ENCODE data around the gene FXYD1. TPM values are rescaled to one million over a fixed set of nuclear protein-coding genes. Genes with fewer than 3 reads are reported as not detected.

Gene FXYD1
- total and polyA plus RNA-seq, 2 donors (not counting 3 experiments of a cell fraction or from before 2014, with no cell fraction given), result not detected

DNA sequence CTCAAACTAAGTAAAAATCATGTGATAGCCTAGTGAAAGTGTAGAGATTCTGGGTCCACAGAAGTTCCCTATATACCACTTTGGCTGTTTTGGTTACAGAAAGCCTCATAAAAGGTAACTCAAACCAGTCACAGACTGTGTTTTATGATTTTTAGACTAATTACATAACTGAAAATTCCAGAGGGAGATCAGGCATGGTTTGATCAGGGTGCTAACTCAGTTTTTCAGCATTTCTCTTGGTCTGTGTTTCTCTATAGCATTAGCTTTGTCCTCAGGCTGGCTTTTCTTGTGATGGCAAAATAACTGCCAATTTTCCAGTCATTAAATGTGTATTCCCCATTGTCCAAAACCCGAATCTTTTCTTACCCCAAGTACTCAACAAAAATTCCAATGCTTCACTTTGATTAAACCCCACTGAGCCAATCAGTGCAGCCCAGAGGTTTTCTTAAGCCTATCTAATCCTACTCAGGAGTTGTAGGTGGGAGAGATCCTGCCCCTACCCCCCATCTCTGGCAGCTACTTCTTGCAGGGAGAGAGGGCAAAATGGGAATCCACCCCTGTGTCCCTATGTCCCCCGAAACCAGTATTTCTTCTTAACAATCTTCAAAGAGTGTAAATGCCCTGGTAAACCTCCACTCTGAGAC lies 31.6 kb upstream of the FXYD1 start:
- intact Hi-C loops (cut with micrococcal nuclease) (no loop called here), dilution Hi-C loops (cut with MboI; ENCODE audit: extremely low pct_ligation_motif_present, low sequenced_read_pairs) (no loop called here)
- DNase-seq (ENCODE audit: low read depth, low spot score), result no peak
- Histone ChIP-seq H4K20me1 (replicated peaks; ENCODE audit: control insufficient read depth, extremely low read depth, insufficient read depth, low read length) (no peaks in the 10 kb centered on the region), H3K4me2 (ENCODE audit: insufficient read depth, low read length) (no peak overlapping the region), H3K9ac (replicated peaks; ENCODE audit: extremely low read depth, insufficient read depth, low read length) (no peak overlapping the region), H3K9me3 (replicated peaks; ENCODE audit: control insufficient read depth, insufficient read depth, low read length) (no peaks in the 10 kb centered on the region), H3K4me1 (ENCODE audit: control insufficient read depth, extremely low read depth, insufficient read depth, low read length) (no peaks in the 10 kb centered on the region), H3K27ac (ENCODE audit: insufficient read depth, low read depth, low read length) (no peak overlapping the region), H3K27me3 (ENCODE audit: control insufficient read depth in 2 of 2, insufficient read depth in 2 of 2, low read length in 2 of 2) (no peaks in the 10 kb centered on the region), H3K9me1 (replicated peaks; ENCODE audit: control insufficient read depth, extremely low read depth, insufficient read depth, low read length) (no peaks in the 10 kb centered on the region), H3K36me3 (ENCODE audit: control insufficient read depth in 2 of 2, extremely low read depth in 1 of 2, insufficient read depth in 2 of 2, low read length in 2 of 2) (no peaks in the 10 kb centered on the region), H3K4me3 (replicated peaks in 1 of 3; ENCODE audit: insufficient read depth in 1 of 3, low read depth in 1 of 3, low read length in 3 of 3) (no peak overlapping the region), H3K79me2 (ENCODE audit: control insufficient read depth, insufficient read depth, low read length) (no peaks in the 10 kb centered on the region), H2AFZ (ENCODE audit: low read depth, low read length) (no peak overlapping the region)
- no peak for FAIRE-seq
- no TSS peak for BruUV-seq (replicated peaks)
- ChIA-PET POLR2A (no interaction called here), CTCF (no interaction called here)
- TF ChIP-seq POLR2A (IDR thresholded peaks at IDR 0.05; ENCODE audit: low read depth, low read length) (no peak), FOS (IDR thresholded peaks at IDR 0.05; ENCODE audit: borderline replicate concordance, insufficient read depth, low read length) (no peak), POLR2AphosphoS5 (IDR thresholded peaks at IDR 0.05; ENCODE audit: insufficient read depth, low read depth, low read length) (no peak), EZH2 (IDR thresholded peaks at IDR 0.05; ENCODE audit: borderline replicate concordance, low read depth, low read length, severe bottlenecking) (no peak), GATA2 (IDR thresholded peaks at IDR 0.05; ENCODE audit: insufficient read depth, insufficient read length, low read depth, low read length) (no peak), MYC (IDR thresholded peaks at IDR 0.05; ENCODE audit: low read depth, low read length) (no peak), CTCF (IDR thresholded peaks at IDR 0.05; ENCODE audit: extremely low read depth in 1 of 2, insufficient read depth in 1 of 2, low read depth in 1 of 2, low read length in 2 of 2) (no peak), JUN (IDR thresholded peaks at IDR 0.05; ENCODE audit: borderline replicate concordance, insufficient read depth, insufficient read length, low read depth) (no peak)
- TF ChIP-seq, protein P1, sequence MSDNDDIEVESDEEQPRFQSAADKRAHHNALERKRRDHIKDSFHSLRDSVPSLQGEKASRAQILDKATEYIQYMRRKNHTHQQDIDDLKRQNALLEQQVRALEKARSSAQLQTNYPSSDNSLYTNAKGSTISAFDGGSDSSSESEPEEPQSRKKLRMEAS (IDR thresholded peaks at IDR 0.05; ENCODE audit: insufficient read depth, insufficient read length), result no peak
